Astrocyte of the spinal cord (primary cell): ENCODE data around the gene LHPP.

Experiments used
- DNase-seq: peaks from one replicate; pipeline ENCODE4 v3.0.0; 2011; ENCODE audit warnings: low read depth, low spot score
- H3K4me3 ChIP-seq: 2 replicates; pipeline ENCODE4 v1.5.1; 2011; ENCODE audit warnings: low read depth, mild to moderate bottlenecking, low read length, moderate library complexity
- in situ Hi-C: cut with HindIII; loops from 2 replicates; pipeline ENCODE4 v1.10.0; 2017; ENCODE audit warnings: low sequenced_read_pairs
- TF ChIP-seq, protein P1 (sequence below): IDR thresholded peaks from 2 replicates; pipeline ENCODE4 v1.5.1; 2012; ENCODE audit warnings: low read depth, mild to moderate bottlenecking, low read length, inconsistent platforms

The LHPP gene

GRCh38 chr10:124486635-124487034 lies 25.0 kb downstream of the LHPP start:
- TF ChIP-seq, protein P1, sequence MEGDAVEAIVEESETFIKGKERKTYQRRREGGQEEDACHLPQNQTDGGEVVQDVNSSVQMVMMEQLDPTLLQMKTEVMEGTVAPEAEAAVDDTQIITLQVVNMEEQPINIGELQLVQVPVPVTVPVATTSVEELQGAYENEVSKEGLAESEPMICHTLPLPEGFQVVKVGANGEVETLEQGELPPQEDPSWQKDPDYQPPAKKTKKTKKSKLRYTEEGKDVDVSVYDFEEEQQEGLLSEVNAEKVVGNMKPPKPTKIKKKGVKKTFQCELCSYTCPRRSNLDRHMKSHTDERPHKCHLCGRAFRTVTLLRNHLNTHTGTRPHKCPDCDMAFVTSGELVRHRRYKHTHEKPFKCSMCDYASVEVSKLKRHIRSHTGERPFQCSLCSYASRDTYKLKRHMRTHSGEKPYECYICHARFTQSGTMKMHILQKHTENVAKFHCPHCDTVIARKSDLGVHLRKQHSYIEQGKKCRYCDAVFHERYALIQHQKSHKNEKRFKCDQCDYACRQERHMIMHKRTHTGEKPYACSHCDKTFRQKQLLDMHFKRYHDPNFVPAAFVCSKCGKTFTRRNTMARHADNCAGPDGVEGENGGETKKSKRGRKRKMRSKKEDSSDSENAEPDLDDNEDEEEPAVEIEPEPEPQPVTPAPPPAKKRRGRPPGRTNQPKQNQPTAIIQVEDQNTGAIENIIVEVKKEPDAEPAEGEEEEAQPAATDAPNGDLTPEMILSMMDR: no peak
- DNase-seq: no peak
- in situ Hi-C loops: no loop called here

DNA sequence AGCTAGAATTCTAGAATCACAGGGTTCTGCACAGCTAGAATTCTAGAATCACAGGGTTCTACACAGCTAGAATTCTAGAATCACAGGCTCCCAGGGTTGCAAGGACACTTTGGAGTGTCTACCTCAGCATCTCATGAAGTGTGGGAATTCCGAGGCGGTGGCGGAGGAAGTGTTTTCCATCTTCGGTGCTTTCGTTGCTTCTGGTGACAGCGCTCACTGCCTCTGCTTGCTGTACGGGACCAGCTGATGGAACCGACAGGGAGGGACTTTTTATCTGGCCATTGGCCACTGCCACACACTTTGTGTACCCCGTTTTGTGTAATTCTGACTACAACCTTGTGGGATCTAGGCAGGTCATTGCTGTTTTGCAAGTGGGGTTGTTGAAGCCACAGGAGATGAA lies 29.5 kb downstream of the LHPP start:
- TF ChIP-seq, protein P1: no peak
- no peak overlapping the region for H3K4me3 ChIP-seq
- DNase-seq: no peak
- in situ Hi-C loops: no loop called here

More at GRCh38 chr10:124486635-124487034, 25.0 kb downstream of the LHPP start:
- no peak overlapping the region for H3K4me3 ChIP-seq

GRCh38 chr10:124492266-124492665 lies 30.6 kb downstream of the LHPP start:
- in situ Hi-C loops: no loop called here
- DNase-seq: no peak
- H3K4me3 ChIP-seq: no peak overlapping the region
- TF ChIP-seq, protein P1: no peak

- in situ Hi-C loops: no loop called here
- no peak for DNase-seq
- no peak overlapping the region for H3K4me3 ChIP-seq
- TF ChIP-seq, protein P1: no peak
Measured at GRCh38 chr10:124493214-124493882, 31.7 kb downstream of the LHPP start.

- in situ Hi-C loops: no loop called here
- DNase-seq: no peak
- TF ChIP-seq, protein P1: no peak
- H3K4me3 ChIP-seq: no peak overlapping the region
Measured at GRCh38 chr10:124494046-124494807, 32.6 kb downstream of the LHPP start.

GRCh38 chr10:124495162-124495561 lies 33.5 kb downstream of the LHPP start:
- H3K4me3 ChIP-seq: no peak overlapping the region
- DNase-seq: no peak
- in situ Hi-C loops: no loop called here
- TF ChIP-seq, protein P1: no peak
